ENCODE results near the gene RNU2-1.
"Not testable (repeated sequence)": the region's sequence is repeated elsewhere in the genome, so short reads cannot be mapped to it uniquely, and the experiment has no call there.

RNU2-1 gene

GRCh38 chr17:43215341-43215740, 18.4 kb downstream of the RNU2-1 start:
- DNase-seq, result no peak

GRCh38 chr17:43213545-43213944, 20.2 kb downstream of the RNU2-1 start:
- no peak for DNase-seq

- DNase-seq, result no peak
Observed at GRCh38 chr17:43212641-43213490, 20.9 kb downstream of the RNU2-1 start.

GRCh38 chr17:43211480-43212402, 22.0 kb downstream of the RNU2-1 start, which contains the start of gene TMEM106A:
TMEM106A (plus strand) TSS chr17:43211875; CDS start chr17:43213042, 1,167 bp downstream.
- DNase-seq, result no peak

GRCh38 chr17:43211123-43211479, 22.7 kb downstream of the RNU2-1 start:
- no peak for DNase-seq

- no peak for DNase-seq
Observed at GRCh38 chr17:43210576-43210975, 23.2 kb downstream of the RNU2-1 start.

- DNase-seq, result not testable (repeated sequence)
Observed at GRCh38 chr17:43203013-43203412, 30.8 kb downstream of the RNU2-1 start.

- DNase-seq, result no peak
Observed at GRCh38 chr17:43200127-43200526, 33.6 kb downstream of the RNU2-1 start.

- no peak for DNase-seq
Observed at GRCh38 chr17:43199633-43200032, 34.1 kb downstream of the RNU2-1 start.

- no peak for DNase-seq
Observed at GRCh38 chr17:43193251-43193650, 40.5 kb downstream of the RNU2-1 start.

- not testable (repeated sequence) for DNase-seq
Observed at GRCh38 chr17:43186656-43187055, 47.1 kb downstream of the RNU2-1 start.

- DNase-seq, result no peak
Observed at GRCh38 chr17:43183921-43184320, 49.9 kb downstream of the RNU2-1 start.
